ENCODE data around the gene EEF1A2. TPM values are rescaled to one million over a fixed set of nuclear protein-coding genes. Genes with fewer than 3 reads are reported as not detected.

EEF1A2 gene
- total and polyA plus RNA-seq, 4 donors, result 79.9 to 690 (median 431) TPM

- no peaks in the 10 kb centered on the region for H3K9me3 ChIP-seq (ENCODE audit: control insufficient read depth, insufficient read depth, low read length)
- WGBS (ENCODE audit: insufficient coverage), result 47% methylated on average over 7 of the region's 13 CpGs
- H3K36me3 ChIP-seq (ENCODE audit: control insufficient read depth, insufficient read depth, low read length), result peaks cover 24% of the 10 kb centered on the region
- H3K27ac ChIP-seq (ENCODE audit: low read depth, low read length), result no peak overlapping the region
- no peak overlapping the region for H3K4me3 ChIP-seq (ENCODE audit: low read depth, low read length)
- peaks cover 25% of the 10 kb centered on the region for H3K27me3 ChIP-seq (ENCODE audit: control insufficient read depth, insufficient read depth, low read length)
- H3K4me1 ChIP-seq (ENCODE audit: control insufficient read depth, insufficient read depth, low read length), result peaks cover 68% of the 10 kb centered on the region
- DNase-seq (ENCODE audit: low read depth in 4 of 6, low spot score in 6 of 6), result no peak
Observed at GRCh38 chr20:63472862-63473390, 26.0 kb downstream of the EEF1A2 start.

- Histone ChIP-seq H3K27me3 (ENCODE audit: control insufficient read depth, insufficient read depth, low read length) (peaks cover 25% of the 10 kb centered on the region), H3K4me3 (ENCODE audit: low read depth, low read length) (peak within 1 kb of the TSS; percentile 40), H3K27ac (ENCODE audit: low read depth, low read length) (no peak within 1 kb of the TSS), H3K9me3 (ENCODE audit: control insufficient read depth, insufficient read depth, low read length) (no peaks in the 10 kb centered on the region), H3K4me1 (ENCODE audit: control insufficient read depth, insufficient read depth, low read length) (peaks cover 70% of the 10 kb centered on the region), H3K36me3 (ENCODE audit: control insufficient read depth, insufficient read depth, low read length) (peaks cover 24% of the 10 kb centered on the region)
- peak in 2 of 6 donors; percentile 85 to 88 for DNase-seq (ENCODE audit: low read depth in 4 of 6, low spot score in 6 of 6)
- WGBS (ENCODE audit: insufficient coverage), result under 1% methylated on average over 84 of the region's 111 CpGs
Observed at GRCh38 chr20:63471981-63472831, 26.7 kb downstream of the EEF1A2 start, which contains the start of gene KCNQ2. Gene KCNQ2, minus strand, starts transcription at chr20:63472655. Its CDS starts 192 bp downstream, at chr20:63472463.

- Histone ChIP-seq H3K27ac (ENCODE audit: low read depth, low read length) (no peak overlapping the region), H3K36me3 (ENCODE audit: control insufficient read depth, insufficient read depth, low read length) (peaks cover 29% of the 10 kb centered on the region), H3K4me1 (ENCODE audit: control insufficient read depth, insufficient read depth, low read length) (peaks cover 67% of the 10 kb centered on the region), H3K4me3 (ENCODE audit: low read depth, low read length) (peak overlapping the region; percentile 40), H3K9me3 (ENCODE audit: control insufficient read depth, insufficient read depth, low read length) (no peaks in the 10 kb centered on the region), H3K27me3 (ENCODE audit: control insufficient read depth, insufficient read depth, low read length) (peaks cover 25% of the 10 kb centered on the region)
- WGBS (ENCODE audit: insufficient coverage), result 0% methylated on average over 27 of the region's 27 CpGs
- no peak for DNase-seq (ENCODE audit: low read depth in 4 of 6, low spot score in 6 of 6)
Observed at GRCh38 chr20:63471717-63471980, 27.2 kb downstream of the EEF1A2 start.

GRCh38 chr20:63471002-63471716 lies 27.7 kb downstream of the EEF1A2 start:
- Histone ChIP-seq H3K4me1 (ENCODE audit: control insufficient read depth, insufficient read depth, low read length) (peaks cover 67% of the 10 kb centered on the region), H3K4me3 (ENCODE audit: low read depth, low read length) (peak overlapping the region; percentile 40), H3K27ac (ENCODE audit: low read depth, low read length) (no peak overlapping the region), H3K36me3 (ENCODE audit: control insufficient read depth, insufficient read depth, low read length) (peaks cover 34% of the 10 kb centered on the region), H3K27me3 (ENCODE audit: control insufficient read depth, insufficient read depth, low read length) (peaks cover 25% of the 10 kb centered on the region), H3K9me3 (ENCODE audit: control insufficient read depth, insufficient read depth, low read length) (no peaks in the 10 kb centered on the region)
- 5% methylated on average over 38 of the region's 46 CpGs for WGBS (ENCODE audit: insufficient coverage)
- DNase-seq (ENCODE audit: low read depth in 4 of 6, low spot score in 6 of 6), result peak in 2 of 6 donors; percentile 52 to 53

GRCh38 chr20:63470410-63470809 lies 28.5 kb downstream of the EEF1A2 start:
- Histone ChIP-seq H3K4me3 (ENCODE audit: low read depth, low read length) (peak overlapping the region; percentile 40), H3K27ac (ENCODE audit: low read depth, low read length) (no peak overlapping the region), H3K9me3 (ENCODE audit: control insufficient read depth, insufficient read depth, low read length) (no peaks in the 10 kb centered on the region), H3K4me1 (ENCODE audit: control insufficient read depth, insufficient read depth, low read length) (peaks cover 72% of the 10 kb centered on the region), H3K36me3 (ENCODE audit: control insufficient read depth, insufficient read depth, low read length) (peaks cover 41% of the 10 kb centered on the region), H3K27me3 (ENCODE audit: control insufficient read depth, insufficient read depth, low read length) (peaks cover 19% of the 10 kb centered on the region)
- 48% methylated on average over 9 of the region's 10 CpGs for WGBS (ENCODE audit: insufficient coverage)
- no peak for DNase-seq (ENCODE audit: low read depth in 4 of 6, low spot score in 6 of 6)

- no peaks in the 10 kb centered on the region for H3K9me3 ChIP-seq (ENCODE audit: control insufficient read depth, insufficient read depth, low read length)
- DNase-seq (ENCODE audit: low read depth in 4 of 6, low spot score in 6 of 6), result no peak
- H3K27me3 ChIP-seq (ENCODE audit: control insufficient read depth, insufficient read depth, low read length), result peaks cover 12% of the 10 kb centered on the region
- peaks cover 48% of the 10 kb centered on the region for H3K36me3 ChIP-seq (ENCODE audit: control insufficient read depth, insufficient read depth, low read length)
- peaks cover 72% of the 10 kb centered on the region for H3K4me1 ChIP-seq (ENCODE audit: control insufficient read depth, insufficient read depth, low read length)
- WGBS (ENCODE audit: insufficient coverage), result 44% methylated on average over 13 of the region's 13 CpGs
- H3K4me3 ChIP-seq (ENCODE audit: low read depth, low read length), result no peak overlapping the region
- no peak overlapping the region for H3K27ac ChIP-seq (ENCODE audit: low read depth, low read length)
Observed at GRCh38 chr20:63469713-63470101, 29.2 kb downstream of the EEF1A2 start.

GRCh38 chr20:63469019-63469712 lies 29.7 kb downstream of the EEF1A2 start:
- H3K27ac ChIP-seq (ENCODE audit: low read depth, low read length), result no peak overlapping the region
- H3K27me3 ChIP-seq (ENCODE audit: control insufficient read depth, insufficient read depth, low read length), result peaks cover 7% of the 10 kb centered on the region
- peaks cover 72% of the 10 kb centered on the region for H3K4me1 ChIP-seq (ENCODE audit: control insufficient read depth, insufficient read depth, low read length)
- H3K4me3 ChIP-seq (ENCODE audit: low read depth, low read length), result no peak overlapping the region
- 56% methylated on average over 18 of the region's 22 CpGs for WGBS (ENCODE audit: insufficient coverage)
- H3K9me3 ChIP-seq (ENCODE audit: control insufficient read depth, insufficient read depth, low read length), result no peaks in the 10 kb centered on the region
- DNase-seq (ENCODE audit: low read depth in 4 of 6, low spot score in 6 of 6), result no peak
- peaks cover 53% of the 10 kb centered on the region for H3K36me3 ChIP-seq (ENCODE audit: control insufficient read depth, insufficient read depth, low read length)

- Histone ChIP-seq H3K36me3 (ENCODE audit: control insufficient read depth, insufficient read depth, low read length) (peaks cover 56% of the 10 kb centered on the region), H3K27me3 (ENCODE audit: control insufficient read depth, insufficient read depth, low read length) (peaks cover 5% of the 10 kb centered on the region), H3K9me3 (ENCODE audit: control insufficient read depth, insufficient read depth, low read length) (no peaks in the 10 kb centered on the region), H3K4me3 (ENCODE audit: low read depth, low read length) (no peak overlapping the region), H3K27ac (ENCODE audit: low read depth, low read length) (no peak overlapping the region), H3K4me1 (ENCODE audit: control insufficient read depth, insufficient read depth, low read length) (peaks cover 72% of the 10 kb centered on the region)
- no peak for DNase-seq (ENCODE audit: low read depth in 4 of 6, low spot score in 6 of 6)
- WGBS (ENCODE audit: insufficient coverage), result 59% methylated on average over 12 of the region's 12 CpGs
Observed at GRCh38 chr20:63468421-63468820, 30.5 kb downstream of the EEF1A2 start.

GRCh38 chr20:63467294-63468083 lies 31.4 kb downstream of the EEF1A2 start:
- no peak for DNase-seq (ENCODE audit: low read depth in 4 of 6, low spot score in 6 of 6)
- H3K4me3 ChIP-seq (ENCODE audit: low read depth, low read length), result no peak overlapping the region
- 71% methylated on average over 15 of the region's 19 CpGs for WGBS (ENCODE audit: insufficient coverage)
- H3K27ac ChIP-seq (ENCODE audit: low read depth, low read length), result no peak overlapping the region
- H3K4me1 ChIP-seq (ENCODE audit: control insufficient read depth, insufficient read depth, low read length), result peaks cover 75% of the 10 kb centered on the region
- no peaks in the 10 kb centered on the region for H3K27me3 ChIP-seq (ENCODE audit: control insufficient read depth, insufficient read depth, low read length)
- no peaks in the 10 kb centered on the region for H3K9me3 ChIP-seq (ENCODE audit: control insufficient read depth, insufficient read depth, low read length)
- peaks cover 59% of the 10 kb centered on the region for H3K36me3 ChIP-seq (ENCODE audit: control insufficient read depth, insufficient read depth, low read length)
